Stimulated activated CD4-positive, alpha-beta T cell treated with anti-CD3 and anti-CD28 coated beads, TNF-alpha, amount 100 ng/mL, for 4 hours (primary cell): Measurements from ENCODE around the gene LIME1.
"Not testable (repeated sequence)": the region's sequence is repeated elsewhere in the genome, so short reads cannot be mapped to it uniquely, and the experiment has no call there.

Experiments used
- DNase-seq, 3 experiments: peaks; one replicate each; pipeline ENCODE4 v3.0.0-alpha.2; 2020; ENCODE audit warnings: low read depth in 3 of 3

The LIME1 gene

DNA sequence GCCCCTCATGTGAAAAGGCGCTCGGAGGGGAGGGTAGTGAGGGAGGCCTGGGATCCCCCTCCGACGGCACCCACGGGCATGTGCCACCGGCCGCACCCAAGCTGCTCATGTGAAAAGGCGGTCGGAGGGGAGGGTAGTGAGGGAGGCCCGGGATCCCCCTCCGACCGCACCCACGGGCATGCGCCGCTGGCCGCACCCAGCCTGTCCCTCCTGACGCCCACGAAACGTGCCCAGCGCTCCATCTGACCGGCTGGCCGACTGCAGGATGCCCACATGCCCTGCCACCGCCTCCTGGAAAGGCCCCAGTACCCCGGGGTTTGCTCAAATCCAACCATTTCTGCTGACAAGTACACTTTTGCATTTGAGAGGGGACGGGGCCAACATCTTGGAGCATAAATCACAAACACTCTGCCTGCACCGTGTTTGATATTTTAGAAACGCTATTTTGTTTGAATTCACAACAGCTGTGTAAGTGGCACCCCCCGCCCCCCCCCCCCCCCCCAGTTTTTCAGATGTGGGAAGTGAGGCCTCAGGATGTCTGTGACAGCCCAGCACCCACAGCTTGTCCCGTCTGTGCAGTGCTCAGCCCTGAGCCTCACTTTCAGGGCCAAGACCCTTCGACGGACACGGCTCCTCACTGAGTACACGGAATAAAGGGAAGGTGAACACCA, 37.2 kb downstream of the LIME1 start:
- DNase-seq = no peak

DNA sequence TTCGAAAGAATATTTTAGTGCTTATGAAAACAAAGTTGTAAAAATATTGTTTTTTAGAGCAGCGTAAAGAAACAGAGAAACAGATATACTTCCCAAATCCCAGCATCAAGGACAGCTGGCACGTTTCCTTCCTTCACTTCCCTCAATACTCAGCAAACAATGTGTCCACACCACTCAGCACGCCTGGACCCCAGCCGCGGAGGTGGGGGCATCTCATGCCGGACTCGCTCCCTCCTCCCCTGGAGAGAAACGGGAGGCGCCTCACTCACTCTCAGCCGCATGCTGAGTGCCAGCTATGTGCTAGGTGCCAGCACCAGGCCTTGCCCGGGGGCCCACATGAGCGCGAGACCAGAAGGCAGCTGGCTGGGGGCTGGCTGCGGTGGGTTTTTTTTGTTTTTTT, 37.8 kb downstream of the LIME1 start:
- DNase-seq = no peak

DNA sequence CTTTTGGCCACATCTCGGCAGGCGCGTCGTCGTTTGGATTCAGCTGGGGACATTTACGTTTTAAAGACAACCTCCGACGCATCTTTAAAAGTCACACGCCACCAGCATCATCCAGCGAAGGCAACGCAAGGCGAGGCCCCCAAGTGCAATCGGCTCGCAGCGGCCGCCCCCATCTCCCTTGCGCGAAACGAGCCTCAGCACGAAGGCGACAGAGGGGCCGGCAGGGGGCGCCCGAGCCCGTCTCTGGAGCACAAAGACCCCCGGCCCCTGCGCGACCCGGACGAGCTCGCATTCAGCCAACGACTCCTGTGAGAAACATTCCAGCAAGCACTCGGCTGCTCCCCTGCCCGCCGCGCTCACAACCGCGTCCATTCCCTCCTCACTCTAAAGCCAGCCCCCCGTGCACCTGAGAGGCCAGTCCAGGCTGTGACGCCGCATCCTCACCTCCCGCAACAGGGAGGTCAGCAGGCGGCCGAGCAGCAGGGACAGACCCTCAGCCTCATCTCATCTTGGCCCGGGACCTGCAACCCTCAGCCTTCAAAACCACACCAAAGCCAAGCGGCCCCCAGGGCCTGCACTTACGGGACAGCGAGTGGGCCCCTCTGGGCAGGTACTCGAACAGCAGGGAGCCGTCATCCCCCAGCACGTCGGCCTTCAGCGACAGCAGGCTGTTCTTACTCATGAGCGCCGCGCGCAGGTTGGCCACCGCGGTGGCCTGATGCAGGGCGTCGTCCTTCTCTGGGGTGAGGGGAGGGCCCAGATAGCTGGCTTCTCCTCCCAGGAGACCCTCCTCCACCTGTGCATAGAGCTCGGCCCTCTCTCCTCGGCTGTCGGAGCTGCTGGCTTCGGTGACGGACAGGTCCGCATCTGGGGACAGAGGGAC, 38.9 kb downstream of the LIME1 start:
- no peak for DNase-seq

DNA sequence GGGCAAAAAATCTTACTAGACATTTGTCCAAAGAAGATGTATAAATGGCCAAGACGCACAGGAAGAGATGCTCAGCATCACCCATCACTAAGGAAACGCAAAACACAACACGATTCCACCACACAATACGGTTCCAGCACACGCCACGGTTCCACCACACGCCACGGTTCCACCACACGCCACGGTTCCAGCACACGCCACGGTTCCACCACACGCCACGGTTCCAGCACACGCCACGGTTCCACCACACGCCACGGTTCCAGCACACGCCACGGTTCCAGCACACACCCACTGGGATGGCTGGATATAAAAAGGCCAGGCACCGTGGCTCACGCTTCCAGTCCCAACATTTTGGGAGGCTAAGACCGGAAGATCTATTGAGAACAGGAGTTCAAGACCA, 40.4 kb downstream of the LIME1 start:
- DNase-seq = not testable (repeated sequence)

DNA sequence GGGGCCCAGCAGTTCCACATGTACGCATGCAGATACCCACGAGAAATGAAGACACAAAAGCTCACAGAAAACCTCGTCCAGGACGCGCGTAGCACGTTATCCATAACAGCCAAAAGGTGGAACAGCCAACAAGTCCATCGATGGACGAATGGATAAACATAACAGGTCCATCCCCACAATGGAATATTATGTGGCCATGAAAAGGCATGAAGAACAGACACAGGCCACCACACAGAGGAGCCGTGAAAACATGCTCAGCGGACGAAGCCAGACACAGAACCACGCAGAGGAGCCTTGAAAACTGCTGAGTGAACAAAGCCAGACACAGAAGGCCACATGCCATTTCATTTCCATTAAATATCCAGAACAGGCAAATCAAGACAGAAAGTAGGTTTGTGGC, 41.1 kb downstream of the LIME1 start:
- DNase-seq = no peak

DNA sequence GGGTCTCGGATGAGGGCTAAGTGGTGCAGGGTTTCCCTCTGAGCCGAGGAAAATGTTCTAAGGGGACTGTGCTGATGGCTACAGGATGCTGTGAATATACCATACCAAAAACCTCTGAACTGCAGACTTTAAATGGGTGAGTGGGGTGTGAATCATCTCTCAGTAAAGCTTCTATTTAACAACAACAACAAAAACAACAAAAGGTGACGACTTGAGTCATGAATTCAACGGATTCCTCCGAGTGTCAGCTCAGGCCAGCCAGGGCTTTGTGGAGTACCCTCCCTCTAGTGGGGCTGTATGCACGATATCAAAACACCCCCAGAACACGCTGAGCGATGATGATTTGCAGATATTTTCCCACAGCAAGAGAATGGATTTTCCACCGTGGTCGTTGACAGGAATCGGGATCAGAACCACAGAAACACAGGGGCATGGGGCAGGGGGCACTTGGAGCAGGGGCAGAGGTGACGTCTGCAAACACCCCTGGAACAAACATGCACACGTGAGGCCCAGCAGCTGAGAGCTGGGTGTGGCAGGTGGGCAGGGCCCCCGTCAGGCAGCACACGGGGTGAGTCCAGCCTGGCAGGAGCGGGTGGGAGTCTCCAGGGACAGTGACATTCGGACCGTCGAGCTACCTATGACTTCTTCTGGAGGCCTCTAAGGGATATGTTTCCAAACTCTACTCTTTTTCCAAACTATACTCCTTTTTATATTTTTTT, 41.7 kb downstream of the LIME1 start:
- DNase-seq = no peak

DNA sequence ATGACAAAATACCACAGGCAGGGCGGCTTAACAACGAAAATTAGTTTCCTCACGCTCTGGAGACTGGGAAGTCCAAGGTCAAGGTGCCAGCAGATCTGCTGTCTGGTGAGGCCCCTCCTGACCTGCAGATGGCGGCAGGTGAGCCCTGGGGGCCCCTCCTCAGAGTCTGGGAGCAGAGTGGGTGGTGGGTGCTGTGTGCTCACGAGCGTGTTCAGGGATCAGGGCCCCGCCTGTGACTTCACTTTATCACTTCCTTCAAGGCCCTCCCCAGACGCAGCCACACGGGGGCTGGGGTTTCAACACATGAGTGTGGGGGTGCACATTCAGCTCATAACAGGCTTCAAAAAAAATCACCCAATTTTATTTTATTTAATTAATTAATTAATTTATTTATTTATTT, 42.4 kb downstream of the LIME1 start:
- no peak for DNase-seq

DNA sequence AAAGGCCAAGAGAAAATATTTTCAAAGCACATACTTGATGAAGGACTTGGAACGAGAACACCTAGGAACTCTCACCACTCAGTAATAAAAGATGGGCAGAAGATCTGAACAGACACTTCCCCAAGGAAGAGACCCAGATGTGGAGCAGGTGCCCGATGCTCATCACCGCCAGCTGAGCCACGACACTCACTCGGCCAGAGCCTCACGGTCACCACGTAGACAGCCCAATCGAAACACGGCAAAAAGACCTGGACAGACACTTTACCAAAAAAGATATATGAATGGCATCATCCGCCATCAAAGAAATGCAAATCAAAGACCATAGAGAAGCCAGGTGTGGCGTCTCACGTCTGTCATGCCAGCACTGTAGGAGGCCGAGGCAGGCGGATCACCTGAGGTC, 44.7 kb downstream of the LIME1 start:
- DNase-seq = no peak

DNA sequence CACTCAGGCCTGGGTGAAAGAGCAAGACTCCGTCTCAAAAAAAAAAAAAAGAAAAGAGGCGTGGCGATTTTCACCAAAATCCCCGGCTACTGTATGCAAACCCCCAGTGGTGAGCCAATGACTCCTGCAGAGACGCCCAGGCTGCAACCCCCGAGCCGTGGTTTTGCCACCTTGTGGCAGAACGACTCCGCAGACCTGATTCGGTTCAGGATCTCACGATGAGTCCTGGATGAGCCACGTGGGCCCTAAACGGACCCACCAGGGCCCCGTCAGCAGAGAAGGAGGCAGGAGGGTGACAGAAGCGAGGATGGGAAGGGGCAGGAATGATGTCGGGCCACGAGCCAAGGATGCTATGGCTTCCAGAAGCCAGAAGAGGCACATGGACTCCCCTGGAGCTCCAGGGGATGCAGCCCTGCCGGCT, 45.6 kb downstream of the LIME1 start:
- DNase-seq = no peak

DNA sequence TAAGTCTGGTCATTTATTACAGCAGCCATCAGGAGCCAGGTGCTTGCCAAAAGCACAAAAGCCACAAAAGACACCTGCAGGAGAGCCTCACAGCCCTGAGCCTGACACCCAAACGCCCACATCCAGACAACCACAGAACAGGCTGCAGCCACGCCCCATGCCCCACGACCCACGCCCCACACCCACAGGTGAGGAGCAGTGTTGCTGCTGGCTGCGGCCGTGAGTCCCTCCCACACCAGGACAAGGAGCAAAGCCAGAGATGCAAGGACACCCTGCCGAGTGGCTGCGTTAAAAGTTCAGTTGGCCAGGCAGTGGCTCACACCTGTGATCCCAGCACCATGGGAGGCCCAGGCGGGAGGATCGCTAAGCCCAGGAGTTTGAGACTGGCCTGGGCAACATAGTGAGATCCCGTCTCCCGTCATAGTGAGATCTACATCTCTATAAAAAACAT, 46.1 kb downstream of the LIME1 start:
- DNase-seq = peak in 2 of 3 experiments; percentile 13 to 15

DNA sequence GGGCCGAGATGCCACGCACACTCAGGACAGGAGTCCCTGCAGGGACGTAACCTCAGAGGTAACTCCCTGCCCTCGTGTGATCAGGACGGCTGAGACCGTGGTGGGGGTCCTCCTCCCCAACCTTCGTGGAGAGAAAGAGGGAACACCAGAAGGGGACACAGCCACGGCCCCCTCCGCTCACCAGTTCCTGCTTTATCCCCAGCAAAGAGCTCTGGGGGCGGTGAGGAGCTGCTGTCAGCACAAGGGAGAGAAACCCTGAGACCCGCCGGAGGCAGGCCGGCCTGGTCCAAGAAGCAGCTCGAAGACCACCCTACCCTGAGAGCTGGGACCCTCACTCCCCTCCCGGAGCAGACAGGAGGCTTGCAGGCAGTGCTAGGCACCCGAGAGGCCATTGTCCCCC, 47.5 kb downstream of the LIME1 start:
- DNase-seq = no peak

DNA sequence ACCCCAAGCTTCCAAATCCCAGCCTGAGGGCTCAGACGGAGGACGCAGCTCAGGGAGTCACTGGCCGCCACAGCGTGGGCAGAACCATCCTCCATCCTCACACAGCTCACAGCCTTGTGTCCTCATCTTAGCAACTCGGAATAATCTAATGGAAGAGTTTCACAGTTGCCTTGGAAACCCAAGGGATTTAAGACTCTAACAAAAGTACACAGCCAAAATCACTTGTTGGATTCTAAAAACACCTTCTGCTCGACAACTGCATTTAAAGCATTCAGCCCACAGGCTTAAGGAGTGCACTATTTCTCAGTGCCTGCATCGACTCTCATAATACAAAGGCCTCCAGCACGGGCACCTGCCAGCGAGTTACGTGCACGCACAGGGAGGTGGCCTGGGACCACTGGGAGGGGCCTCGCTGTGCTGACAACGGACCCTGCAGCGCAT, 49.2 kb downstream of the LIME1 start:
- no peak for DNase-seq

DNA sequence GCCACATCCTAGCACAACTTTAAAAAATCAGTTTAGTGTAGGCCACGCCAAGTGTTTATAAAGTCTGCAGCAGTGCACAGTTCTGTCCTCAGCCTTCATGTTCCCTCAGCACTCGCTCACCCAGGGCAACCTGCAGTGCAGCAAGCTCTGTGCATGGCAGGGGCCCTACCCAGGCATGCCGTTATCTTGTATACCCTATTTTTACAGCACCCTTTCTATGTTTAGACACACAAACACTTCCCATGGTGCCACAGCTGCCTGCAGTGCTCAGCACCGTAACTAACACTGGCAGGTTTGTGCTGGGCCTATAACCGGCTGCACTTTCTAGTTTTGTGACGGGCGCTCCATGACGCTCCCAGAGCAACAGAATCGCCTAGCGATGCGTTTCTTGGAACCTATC, 50.8 kb downstream of the LIME1 start:
- no peak for DNase-seq

DNA sequence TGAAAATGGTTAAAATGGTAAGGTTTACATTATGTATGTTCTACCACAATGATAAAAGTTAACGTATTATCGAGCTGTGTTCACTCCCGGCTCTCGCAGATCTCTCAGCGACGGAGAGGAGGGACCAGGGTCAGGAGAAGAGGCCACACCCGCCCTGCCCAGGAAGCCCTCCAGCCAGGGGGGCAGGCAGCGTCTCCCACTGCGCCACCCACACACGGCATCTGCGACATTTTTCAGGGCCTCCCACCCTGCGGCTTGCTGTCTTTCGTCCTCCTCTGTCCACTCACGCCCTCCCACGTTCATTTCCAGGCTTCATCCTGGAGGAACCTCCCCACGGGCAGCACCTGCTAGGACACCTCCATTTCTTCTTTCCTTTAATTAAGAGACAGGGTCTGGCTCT, 51.3 kb downstream of the LIME1 start:
- no peak for DNase-seq
